Liver (tissue), 9 donors: Measurements from ENCODE around the gene TRDMT1. TPM values are rescaled to one million over a fixed set of nuclear protein-coding genes. Genes with fewer than 3 reads are reported as not detected.

Experiments used
- DNase-seq: peaks from one replicate; pipeline ENCODE4 v3.0.0-alpha.2; 2017; ENCODE audit warnings: low spot score
- H3K27ac ChIP-seq, 2 donors: one replicate each; pipeline ENCODE4 v1.7.0; 2013; ENCODE audit warnings: inconsistent platforms in 2 of 2, low read length in 2 of 2, control low read depth in 1 of 2, low read depth in 1 of 2, mild to moderate bottlenecking in 1 of 2
- H3K27me3 ChIP-seq, 4 donors: one replicate each; pipeline versions ENCODE4 v1.6.1 to v1.7.0; 2013; ENCODE audit warnings: low read length in 3 of 4, inconsistent platforms in 1 of 4, mild to moderate bottlenecking in 1 of 4, moderate library complexity in 1 of 4; ENCODE audit not compliant: control insufficient read depth in 4 of 4, insufficient read depth in 4 of 4
- H3K36me3 ChIP-seq, 4 donors: one replicate each; pipeline versions ENCODE4 v1.6.1 to v1.7.0; 2013; ENCODE audit warnings: low read length in 3 of 4, mild to moderate bottlenecking in 3 of 4, low read depth in 1 of 4, moderate library complexity in 1 of 4; ENCODE audit not compliant: control insufficient read depth in 4 of 4, insufficient read depth in 3 of 4
- H3K4me1 ChIP-seq, 4 donors: one replicate each; pipeline versions ENCODE4 v1.6.1 to v1.7.0; 2013; ENCODE audit warnings: low read length in 3 of 4, mild to moderate bottlenecking in 3 of 4, moderate library complexity in 1 of 4; ENCODE audit not compliant: control insufficient read depth in 4 of 4, insufficient read depth in 4 of 4
- H3K4me3 ChIP-seq, 3 donors: one replicate each; pipeline versions ENCODE4 v1.6.1 to v1.7.0; 2013; ENCODE audit warnings: low read length in 3 of 3, control low read depth in 1 of 3, low read depth in 1 of 3, mild to moderate bottlenecking in 1 of 3
- H3K9ac ChIP-seq, 2 donors: one replicate each; pipeline ENCODE4 v1.7.0; 2013; ENCODE audit warnings: low read length in 2 of 2, mild to moderate bottlenecking in 2 of 2, moderate library complexity in 2 of 2, control low read depth in 1 of 2, low read depth in 1 of 2
- H3K9me3 ChIP-seq, 4 donors: one replicate each; pipeline versions ENCODE4 v1.6.1 to v1.7.0; 2013; ENCODE audit warnings: low read length in 3 of 4; ENCODE audit not compliant: control insufficient read depth in 4 of 4
- CTCF ChIP-seq: fragments of 150-350 bp; IDR thresholded peaks from 2 replicates; pipeline ENCODE4 v1.5.1; 2017; ENCODE audit warnings: improper control_type of control experiment, low read depth, low read length; ENCODE audit not compliant: missing input control
- EGR1 ChIP-seq, 2 donors: IDR thresholded peaks; 2 replicates each; pipeline ENCODE4 v1.6.1; 2016 to 2018; ENCODE audit warnings: antibody characterized with exemption in 2 of 2, low read depth in 2 of 2
- FOXA1 ChIP-seq: IDR thresholded peaks from 2 replicates; pipeline ENCODE4 v1.6.1; 2016; ENCODE audit warnings: antibody characterized with exemption
- FOXA2 ChIP-seq: IDR thresholded peaks from 2 replicates; pipeline ENCODE4 v1.6.1; 2016; ENCODE audit warnings: antibody characterized with exemption
- GABPA ChIP-seq, 2 donors: IDR thresholded peaks in 1 of 2; conservative IDR thresholded peaks in 1 of 2; 2 replicates each; pipeline ENCODE4 v1.6.1; 2016; ENCODE audit warnings: antibody characterized with exemption in 2 of 2, mild to moderate bottlenecking in 1 of 2, moderate library complexity in 1 of 2
- HNF4A ChIP-seq, 2 donors: conservative IDR thresholded peaks; 2 replicates each; pipeline ENCODE4 v1.6.1; 2016; ENCODE audit warnings: antibody characterized with exemption in 2 of 2, mild to moderate bottlenecking in 2 of 2
- HNF4G ChIP-seq: IDR thresholded peaks from 2 replicates; pipeline ENCODE4 v1.6.1; 2016; ENCODE audit warnings: antibody characterized with exemption
- JUND ChIP-seq, 2 donors: IDR thresholded peaks; 2 replicates each; pipeline ENCODE4 v1.6.1; 2016; ENCODE audit warnings: antibody characterized with exemption in 2 of 2
- NR2F2 ChIP-seq: IDR thresholded peaks from 2 replicates; pipeline ENCODE4 v1.6.1; 2016; ENCODE audit warnings: antibody characterized with exemption
- RAD21 ChIP-seq, 2 donors: IDR thresholded peaks; 2 replicates each; pipeline ENCODE4 v1.6.1; 2016; ENCODE audit warnings: antibody characterized with exemption in 2 of 2, mild to moderate bottlenecking in 2 of 2
- REST ChIP-seq: IDR thresholded peaks from 2 replicates; pipeline ENCODE4 v1.6.1; 2016; ENCODE audit warnings: antibody characterized with exemption, mild to moderate bottlenecking
- RXRA ChIP-seq, 2 donors: IDR thresholded peaks; 2 replicates each; pipeline ENCODE4 v1.6.1; 2017 to 2018; ENCODE audit warnings: antibody characterized with exemption in 2 of 2, mild to moderate bottlenecking in 1 of 2
- SP1 ChIP-seq: IDR thresholded peaks from 2 replicates; pipeline ENCODE4 v1.6.1; 2018; ENCODE audit warnings: antibody characterized with exemption, mild to moderate bottlenecking
- TAF1 ChIP-seq: conservative IDR thresholded peaks from 2 replicates; pipeline ENCODE4 v1.6.1; 2016; ENCODE audit warnings: antibody characterized with exemption, mild to moderate bottlenecking
- YY1 ChIP-seq: IDR thresholded peaks from 2 replicates; pipeline ENCODE4 v1.6.1; 2016; ENCODE audit warnings: antibody characterized with exemption, mild to moderate bottlenecking
- ZBTB33 ChIP-seq: IDR thresholded peaks from 2 replicates; pipeline ENCODE4 v1.6.1; 2016; ENCODE audit warnings: antibody characterized with exemption
- WGBS: extraction: QIAGEN DNeasy Blood & Tissue Kit; methylation state at CpG from one replicate; pipeline ENCODE4 v1.1.7; 2013; 5-methylcytosine and 5-hydroxymethylcytosine counted together
- polyA plus RNA-seq, 2 donors: library from polyadenylated mRNA; stranded (reverse) in 1 of 2; unstranded in 1 of 2; fragments of 200-250 nt in 1 of 2; fragments of >200 nt in 1 of 2; fragmentation: Nextera tagmentation in 1 of 2; extraction: Ambion mirVana in 1 of 2; gene quantifications; one replicate each; pipeline versions ENCODE4 v1.2.1 to v1.2.3, GENCODE V29; 2013 to 2015
- total RNA-seq, 2 donors: library from RNA; depleted of rRNA; stranded (reverse); fragments of >200 nt; gene quantifications; one replicate each; pipeline ENCODE4 v1.2.3, GENCODE V29; 2014
- TF ChIP-seq, protein P1 (sequence below): IDR thresholded peaks from 2 replicates; pipeline ENCODE4 v1.6.1; 2016; ENCODE audit warnings: antibody characterized with exemption
- TF ChIP-seq, protein P2 (sequence below): IDR thresholded peaks from 2 replicates; pipeline ENCODE4 v1.6.1; 2016; ENCODE audit warnings: antibody characterized with exemption
- donor health status: healthy.
- donor health status: healthy.
- donor health status: healthy.
- donor health status: healthy.
- donor health status: healthy.

Gene TRDMT1
- total and polyA plus RNA-seq, 4 donors: 0.38 to 2.4 (median 1.1) TPM

GRCh38 chr10:17208476-17208875, 7.0 kb upstream of the TRDMT1 start:
- Histone ChIP-seq H3K27me3 (no peaks in the 10 kb centered on the region), H3K9ac (no peak overlapping the region), H3K4me1 (no peaks in the 10 kb centered on the region), H3K27ac (no peak overlapping the region), H3K36me3 (no peaks in the 10 kb centered on the region), H3K4me3 (no peak overlapping the region), H3K9me3 (no peaks in the 10 kb centered on the region)
- no peak for DNase-seq
- TF ChIP-seq RXRA (IDR thresholded peaks at IDR 0.05) (no peak), HNF4G (no peak), JUND (IDR thresholded peaks at IDR 0.05) (no peak), REST (no peak), FOXA1 (no peak), FOXA2 (no peak), EGR1 (IDR thresholded peaks at IDR 0.05; ENCODE audit: low read depth in 2 of 2) (no peak), NR2F2 (no peak), SP1 (no peak), HNF4A (conservative IDR thresholded peaks at IDR 0.05) (no peak), YY1 (no peak)
- TF ChIP-seq, protein P1, sequence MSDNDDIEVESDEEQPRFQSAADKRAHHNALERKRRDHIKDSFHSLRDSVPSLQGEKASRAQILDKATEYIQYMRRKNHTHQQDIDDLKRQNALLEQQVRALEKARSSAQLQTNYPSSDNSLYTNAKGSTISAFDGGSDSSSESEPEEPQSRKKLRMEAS: no peak
- TF ChIP-seq, protein P2, sequence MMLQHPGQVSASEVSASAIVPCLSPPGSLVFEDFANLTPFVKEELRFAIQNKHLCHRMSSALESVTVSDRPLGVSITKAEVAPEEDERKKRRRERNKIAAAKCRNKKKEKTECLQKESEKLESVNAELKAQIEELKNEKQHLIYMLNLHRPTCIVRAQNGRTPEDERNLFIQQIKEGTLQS: no peak

DNA sequence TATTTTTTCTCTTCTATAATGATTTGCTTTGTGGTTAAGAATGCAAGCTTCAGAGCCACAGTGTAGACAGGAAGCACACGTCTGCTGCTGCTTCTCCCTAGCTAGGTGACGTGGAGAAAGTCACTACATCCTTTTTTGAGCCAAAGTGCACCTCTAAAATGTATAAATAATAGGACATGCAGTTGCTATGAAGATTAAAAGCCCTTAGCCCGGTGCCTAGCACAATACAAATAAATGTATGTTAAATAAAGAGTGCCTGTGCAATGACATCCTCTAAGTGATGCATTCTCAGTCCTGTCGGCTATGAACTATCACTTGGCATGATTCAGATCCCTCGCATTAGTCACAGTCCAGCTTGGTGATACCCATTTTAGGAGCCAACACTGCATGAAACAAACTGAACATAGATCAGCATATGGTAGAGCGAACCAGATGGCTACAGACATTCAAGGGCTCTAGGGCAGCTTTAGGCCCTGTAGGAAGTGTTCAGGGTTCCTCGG, 4.8 kb upstream of the TRDMT1 start:
- no peak overlapping the region for H3K9ac ChIP-seq
- H3K36me3 ChIP-seq: no peaks in the 10 kb centered on the region
- H3K4me1 ChIP-seq: peaks cover 0 to 2% (median 0%) of the 10 kb centered on the region in 4 donors
- no peak overlapping the region for H3K4me3 ChIP-seq
- H3K27me3 ChIP-seq: no peaks in the 10 kb centered on the region
- no peaks in the 10 kb centered on the region for H3K9me3 ChIP-seq
- WGBS: 71% methylated on average over 7 of the region's 7 CpGs
- no peak for TF ChIP-seq FOXA1
- no peak for TF ChIP-seq JUND (IDR thresholded peaks at IDR 0.05)
- TF ChIP-seq GABPA (IDR thresholded peaks at IDR 0.05 in 1 of 2, conservative IDR thresholded peaks at IDR 0.05 in 1 of 2): no peak
- TF ChIP-seq YY1: no peak
- TF ChIP-seq SP1: no peak
- TF ChIP-seq TAF1: no peak
- TF ChIP-seq, protein P2: no peak
- TF ChIP-seq REST: no peak
- no peak for TF ChIP-seq HNF4G
- no peak for TF ChIP-seq ZBTB33
- no peak for TF ChIP-seq HNF4A (conservative IDR thresholded peaks at IDR 0.05)
- TF ChIP-seq FOXA2: no peak
- no peak for TF ChIP-seq NR2F2
- no peak for TF ChIP-seq RXRA (IDR thresholded peaks at IDR 0.05)
- TF ChIP-seq EGR1 (IDR thresholded peaks at IDR 0.05; ENCODE audit: low read depth in 2 of 2): no peak
- no peak for TF ChIP-seq CTCF
- TF ChIP-seq RAD21 (IDR thresholded peaks at IDR 0.05): no peak
- TF ChIP-seq, protein P1: no peak
- no peak overlapping the region for H3K27ac ChIP-seq
- DNase-seq: no peak
